HS-27A (cell line): Measurements from ENCODE around the gene TMEM163.
"Not testable (repeated sequence)": the region's sequence is repeated elsewhere in the genome, so short reads cannot be mapped to it uniquely, and the experiment has no call there.

Source experiments
- DNase-seq: peaks from one replicate; pipeline ENCODE4 v3.0.0-alpha.2; 2012; ENCODE audit warnings: low read depth, missing footprints

TMEM163 gene

DNA sequence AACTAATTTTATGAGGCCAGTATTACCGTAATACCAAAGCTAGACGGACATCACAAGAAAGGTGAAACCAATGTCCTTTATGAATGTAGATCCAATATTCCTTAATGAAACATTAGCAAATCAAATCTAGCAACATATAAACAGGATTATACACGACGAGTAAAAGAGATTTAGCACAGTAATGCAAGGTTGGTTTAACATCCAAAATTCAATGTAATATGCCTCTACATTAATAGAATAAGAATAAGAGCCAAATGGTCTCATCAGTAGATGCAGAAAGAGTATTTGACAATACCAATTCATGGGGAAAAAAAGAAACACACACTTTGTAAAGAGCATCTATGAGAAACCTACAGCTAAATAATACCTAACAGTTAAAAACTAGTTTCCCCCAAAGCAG is 99.5 kb downstream of the TMEM163 start:
- DNase-seq = no peak

DNA sequence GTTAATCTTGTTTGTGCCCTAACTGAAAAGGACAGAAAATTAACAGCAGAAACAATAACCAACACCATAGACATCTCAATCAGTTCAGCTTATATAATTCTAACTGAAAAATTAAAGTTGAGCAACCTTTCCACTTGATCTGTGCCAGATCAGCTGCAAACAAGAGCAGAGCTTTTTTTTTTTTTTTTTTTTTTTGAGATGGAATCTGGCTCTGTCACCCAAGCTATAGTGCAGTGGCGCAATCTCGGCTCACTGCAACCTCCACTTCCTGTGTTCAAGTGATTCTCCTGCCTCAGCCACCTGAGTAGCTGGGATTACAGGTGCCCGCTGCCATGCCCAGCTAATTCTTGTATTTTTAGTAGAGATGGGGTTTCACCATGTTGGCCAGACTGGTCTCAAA is 103.3 kb downstream of the TMEM163 start:
- DNase-seq = not testable (repeated sequence)

DNA sequence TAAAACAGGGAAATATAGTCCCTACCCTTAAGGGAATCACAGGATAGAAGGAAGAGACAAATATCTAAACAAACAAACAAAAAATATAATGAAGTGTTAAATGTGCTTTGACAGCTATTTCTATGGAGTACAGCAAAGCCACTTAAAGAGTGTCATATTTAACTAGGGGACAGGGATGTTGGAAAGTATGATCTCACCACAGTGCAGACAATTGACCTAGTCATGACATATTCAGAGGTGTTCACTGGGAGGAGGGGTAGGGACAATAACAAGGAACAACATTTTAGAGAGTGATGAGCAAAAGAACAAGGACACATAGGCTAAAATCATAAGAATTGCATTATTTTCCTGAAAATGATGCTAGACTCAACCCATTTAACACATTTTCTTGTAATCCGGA is 107.5 kb downstream of the TMEM163 start:
- no peak for DNase-seq

DNA sequence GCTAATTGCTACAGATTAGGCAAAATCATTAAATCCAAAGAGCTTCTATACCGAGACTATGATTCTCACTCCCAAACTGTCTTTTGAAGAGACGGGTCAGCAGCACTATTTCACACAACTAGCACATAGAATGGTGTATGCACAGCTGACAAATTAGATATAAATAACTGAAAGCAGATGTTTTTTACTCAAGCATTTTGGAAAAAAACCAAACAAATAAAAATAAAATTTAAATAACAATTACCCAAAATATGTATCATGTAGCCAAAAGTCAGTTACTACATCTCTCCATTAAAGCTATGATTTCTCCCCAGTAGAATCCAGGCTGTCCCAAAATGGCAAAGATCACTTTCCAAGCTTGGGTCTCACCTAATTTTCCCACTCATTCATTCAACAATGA is 107.9 kb downstream of the TMEM163 start:
- no peak for DNase-seq

DNA sequence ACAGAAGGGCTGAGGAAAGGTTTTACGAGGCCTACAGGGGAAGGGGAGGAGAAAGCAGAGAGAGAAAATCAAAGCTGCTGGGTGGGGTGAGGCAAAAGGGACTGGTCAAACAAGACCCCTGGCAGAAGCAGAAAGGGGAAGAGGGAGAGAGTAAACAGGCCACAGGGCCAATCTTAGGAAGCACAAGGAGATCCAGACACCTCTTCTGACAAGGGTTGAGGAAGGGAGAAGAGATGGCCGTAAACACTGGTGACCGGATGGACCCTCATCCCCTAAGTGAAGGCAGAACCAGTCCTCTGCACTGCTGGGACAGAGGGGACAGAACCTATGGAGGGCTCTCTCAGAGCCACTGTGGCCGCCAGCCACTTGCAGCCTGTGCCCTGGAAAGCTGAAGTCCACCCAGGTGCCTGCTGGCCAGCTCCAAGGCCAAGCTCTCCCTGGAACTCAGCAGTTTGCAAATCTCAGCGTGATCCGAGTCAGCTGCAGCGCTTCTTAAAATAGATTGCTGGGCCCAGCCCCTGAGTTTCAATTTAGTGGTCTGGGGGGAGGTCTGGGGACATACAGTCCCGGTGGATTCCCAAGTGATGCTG is 108.8 kb downstream of the TMEM163 start:
- DNase-seq = no peak

DNA sequence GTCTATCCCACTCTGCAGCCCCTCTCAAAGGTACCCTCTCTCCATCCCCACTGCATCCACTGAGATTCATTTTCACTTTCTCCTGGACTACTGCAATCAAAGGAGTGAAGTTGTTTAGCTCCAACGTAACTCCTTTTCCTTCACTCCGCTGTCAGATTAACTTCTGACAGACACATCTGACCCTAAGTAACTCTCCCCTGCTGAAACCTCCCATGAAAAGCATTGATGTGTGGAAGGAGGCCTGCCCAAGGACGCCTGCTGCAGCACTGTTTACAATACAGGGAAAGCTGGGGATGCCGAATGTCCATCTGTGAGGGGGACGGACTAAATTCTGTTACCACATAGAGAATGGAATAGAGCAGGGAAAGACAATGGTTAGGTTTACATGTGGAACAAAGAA is 114.8 kb downstream of the TMEM163 start:
- DNase-seq = no peak

- no peak for DNase-seq
Observed at GRCh38 chr2:134602666-134603065, 116.1 kb downstream of the TMEM163 start.

- DNase-seq = no peak
Observed at GRCh38 chr2:134601264-134601663, 117.5 kb downstream of the TMEM163 start.

GRCh38 chr2:134600208-134600607 is 118.6 kb downstream of the TMEM163 start:
- no peak for DNase-seq

GRCh38 chr2:134599236-134599635 is 119.6 kb downstream of the TMEM163 start:
- DNase-seq = no peak

- DNase-seq = no peak
Observed at GRCh38 chr2:134594399-134594798, 124.4 kb downstream of the TMEM163 start.

DNA sequence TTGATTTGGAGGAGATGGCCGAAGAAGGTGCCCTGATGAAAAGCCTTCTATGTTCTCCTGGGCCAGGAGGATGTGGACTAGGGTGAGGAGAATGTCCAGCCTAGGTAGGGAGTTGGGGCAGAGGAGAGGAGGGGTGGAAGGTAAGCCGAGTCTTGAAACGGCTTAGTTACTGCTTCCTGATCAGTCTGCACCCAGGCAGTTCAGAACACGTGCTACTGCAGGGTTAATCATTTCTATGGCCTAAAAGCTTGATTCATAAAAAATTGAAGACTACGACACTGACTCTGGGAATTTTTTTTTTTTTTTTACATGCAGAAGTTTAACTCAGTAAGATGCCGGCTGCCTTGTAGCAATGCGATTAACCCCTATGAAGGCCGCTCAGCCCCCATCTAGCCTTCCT is 125.3 kb downstream of the TMEM163 start:
- no peak for DNase-seq

- no peak for DNase-seq
Observed at GRCh38 chr2:134592377-134592776, 126.4 kb downstream of the TMEM163 start.

GRCh38 chr2:134591526-134591925 is 127.3 kb downstream of the TMEM163 start:
- DNase-seq = no peak

- no peak for DNase-seq
Observed at GRCh38 chr2:134590679-134591078, 128.1 kb downstream of the TMEM163 start.

DNA sequence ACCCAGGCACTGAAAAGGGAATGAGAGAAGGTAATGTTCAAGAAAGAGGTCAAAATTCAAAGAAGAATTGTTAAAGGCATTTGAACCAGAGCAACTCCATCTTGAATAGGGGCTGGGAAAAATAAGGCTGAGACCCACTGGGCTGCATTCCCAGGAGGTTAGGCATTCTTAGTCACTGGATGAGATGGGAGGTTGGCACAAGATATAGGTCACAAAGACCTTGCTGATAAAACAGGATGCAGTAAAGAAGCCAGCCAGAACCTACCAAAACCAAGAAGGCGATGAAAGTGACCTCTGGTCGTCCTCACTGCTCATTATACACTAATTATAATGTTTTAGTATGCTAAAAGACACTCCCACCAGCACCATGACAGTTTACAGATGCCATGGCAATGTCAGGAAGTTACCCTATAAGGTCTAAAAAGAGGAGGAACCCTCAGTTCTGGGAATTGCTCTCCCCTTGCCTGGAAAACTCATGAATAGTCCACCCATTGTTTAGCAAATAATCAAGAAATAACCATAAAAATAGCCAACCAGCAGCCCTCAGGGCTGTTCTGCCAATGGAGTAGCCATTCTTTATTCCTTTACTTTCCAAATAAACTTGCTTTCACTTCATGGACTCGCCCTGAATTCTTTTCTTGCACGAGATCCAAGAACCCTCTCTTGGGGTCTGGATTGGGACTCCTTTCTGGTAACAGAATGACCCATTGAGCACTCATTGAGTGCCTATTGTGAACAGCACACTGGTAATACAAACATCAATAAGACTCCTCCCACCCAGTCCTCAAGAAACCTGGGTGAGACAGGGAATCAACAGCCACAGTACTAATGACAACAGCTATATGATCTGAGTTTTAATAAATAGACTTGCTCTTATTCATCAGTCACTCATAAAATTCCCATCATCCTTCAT is 129.4 kb downstream of the TMEM163 start:
- not testable (repeated sequence) for DNase-seq

GRCh38 chr2:134588556-134588955 is 130.2 kb downstream of the TMEM163 start:
- no peak for DNase-seq

DNA sequence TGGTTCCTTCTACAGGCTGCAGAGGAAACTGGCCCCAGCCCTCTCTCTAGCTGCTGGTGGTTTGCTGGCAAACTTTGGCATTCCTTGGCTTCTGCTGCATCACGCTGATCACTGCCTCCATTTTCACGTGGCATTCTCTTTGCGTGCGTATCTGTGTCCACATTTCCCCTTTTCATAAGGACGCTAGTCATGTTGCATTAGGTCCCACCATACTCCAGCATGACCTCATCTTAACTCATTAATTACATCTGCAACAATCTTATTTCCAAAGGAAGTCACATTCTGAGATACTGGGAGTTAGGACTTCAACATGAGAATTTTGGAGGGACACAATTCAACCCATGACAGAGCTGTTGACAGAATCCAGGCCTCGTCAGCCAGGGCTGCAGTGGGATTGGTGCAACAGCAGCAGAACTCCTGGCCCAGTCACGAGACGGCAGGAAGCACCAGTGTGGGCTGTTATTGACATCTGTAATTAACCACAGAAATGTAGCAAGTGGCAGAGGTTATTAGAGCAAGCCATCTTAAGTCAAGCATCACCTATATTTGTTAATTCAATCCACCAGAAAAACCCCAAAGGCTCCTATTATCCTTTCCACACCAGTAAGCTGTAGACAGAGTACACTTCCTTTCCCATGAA is 132.4 kb downstream of the TMEM163 start:
- no peak for DNase-seq

GRCh38 chr2:134583997-134584520 is 134.7 kb downstream of the TMEM163 start:
- DNase-seq = no peak

DNA sequence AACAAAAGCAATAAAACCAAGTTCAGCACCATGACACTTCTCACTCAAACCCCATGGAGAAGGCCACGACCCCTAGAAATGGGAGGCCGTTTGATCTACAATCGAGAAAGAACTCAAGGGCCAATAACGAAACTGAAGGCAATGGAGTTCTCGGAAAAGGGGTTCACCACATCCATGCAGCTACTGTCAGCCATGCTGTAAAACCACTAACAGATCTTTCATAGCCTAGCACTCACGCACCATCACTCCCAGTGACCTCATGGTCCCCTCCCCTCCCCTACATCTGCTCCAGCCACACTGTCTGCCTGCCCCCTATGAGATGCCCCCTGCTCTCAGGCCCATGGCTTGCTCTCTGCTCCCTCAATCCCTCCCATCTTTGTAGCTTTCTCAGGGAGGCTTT is 135.3 kb downstream of the TMEM163 start:
- DNase-seq = no peak

- no peak for DNase-seq
Observed at GRCh38 chr2:134582547-134582899, 136.3 kb downstream of the TMEM163 start.

GRCh38 chr2:134581877-134582546 is 136.8 kb downstream of the TMEM163 start:
- no peak for DNase-seq
